ENCODE results near the gene APMAP. TPM values are rescaled to one million over a fixed set of nuclear protein-coding genes. Genes with fewer than 3 reads are reported as not detected.

Gene APMAP, protein sequence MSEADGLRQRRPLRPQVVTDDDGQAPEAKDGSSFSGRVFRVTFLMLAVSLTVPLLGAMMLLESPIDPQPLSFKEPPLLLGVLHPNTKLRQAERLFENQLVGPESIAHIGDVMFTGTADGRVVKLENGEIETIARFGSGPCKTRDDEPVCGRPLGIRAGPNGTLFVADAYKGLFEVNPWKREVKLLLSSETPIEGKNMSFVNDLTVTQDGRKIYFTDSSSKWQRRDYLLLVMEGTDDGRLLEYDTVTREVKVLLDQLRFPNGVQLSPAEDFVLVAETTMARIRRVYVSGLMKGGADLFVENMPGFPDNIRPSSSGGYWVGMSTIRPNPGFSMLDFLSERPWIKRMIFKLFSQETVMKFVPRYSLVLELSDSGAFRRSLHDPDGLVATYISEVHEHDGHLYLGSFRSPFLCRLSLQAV
- 145 to 165 TPM (median 161 TPM) in 5 replicates for total RNA-seq (2022; extraction: Qiagen RNA extraction; ENCODE audit: low read depth)

GRCh38 chr20:24992487-24993205, at the start of gene APMAP:
TSS of gene APMAP (minus strand) at chr20:24992751. CDS start at chr20:24992688, 63 bp downstream.

DNA sequence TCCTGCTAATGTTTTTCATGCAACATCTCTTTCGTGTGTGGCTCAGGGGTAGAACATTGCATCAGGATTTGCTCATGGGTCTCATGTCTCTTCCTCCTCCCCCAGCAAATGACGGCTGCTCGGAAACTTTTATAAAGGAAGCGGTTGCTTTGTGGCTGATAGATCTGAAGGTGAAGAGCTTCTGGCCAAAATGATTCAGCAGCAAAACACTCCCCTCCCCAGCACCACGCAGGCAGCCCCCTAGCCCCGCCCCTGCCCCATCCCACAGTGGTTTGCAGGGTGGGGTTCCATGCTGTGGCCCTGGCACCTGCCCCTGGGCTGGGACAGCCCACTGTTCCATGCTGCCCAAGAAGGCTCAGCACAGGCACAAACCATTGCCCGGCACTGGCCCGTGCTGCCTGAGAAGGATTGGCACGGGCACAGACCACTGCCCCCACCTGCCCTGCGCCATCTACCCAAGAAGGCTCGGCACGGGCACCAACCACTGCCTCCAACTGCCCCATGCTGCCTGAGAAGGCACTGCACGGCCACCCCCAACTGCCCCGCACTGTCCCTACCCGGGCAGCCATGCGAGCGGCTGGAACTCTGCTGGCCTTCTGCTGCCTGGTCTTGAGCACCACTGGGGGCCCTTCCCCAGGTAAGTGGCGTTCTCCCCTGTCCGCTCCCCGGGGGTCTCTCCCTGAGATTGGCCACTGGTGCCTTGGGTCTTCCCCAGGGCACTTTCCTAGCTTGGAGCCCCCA, 43.4 kb downstream of the APMAP start, which contains the start of gene CST7:
Gene CST7, plus strand, starts transcription at position 331 of the 741 bp plus-strand sequence. Its CDS starts 237 bp downstream, at position 568.

Other genes starting within 250 kb of the APMAP start
- gene CST7, start 43.5 kb downstream of the APMAP start, total RNA-seq (2022; extraction: Qiagen RNA extraction; ENCODE audit: low read depth), result not detected in 5 replicates
- gene ACSS1, start 65.4 kb upstream of the APMAP start, total RNA-seq (2022; extraction: Qiagen RNA extraction; ENCODE audit: low read depth), result 7.8 to 11.9 TPM (median 11.7 TPM) in 5 replicates
- gene VSX1, start 89.4 kb upstream of the APMAP start, total RNA-seq (2022; extraction: Qiagen RNA extraction; ENCODE audit: low read depth), result 0.49 to 0.90 TPM (median 0.77 TPM) in 5 replicates
- 85.1 to 107 TPM (median 101 TPM) in 5 replicates for gene ENTPD6, start 203.0 kb upstream of the APMAP start, total RNA-seq (2022; extraction: Qiagen RNA extraction; ENCODE audit: low read depth)